Small intestine (tissue), 7 donors: ENCODE data around the gene UVRAG. TPM values are rescaled to one million over a fixed set of nuclear protein-coding genes. Genes with fewer than 3 reads are reported as not detected.
A peak's percentile ranks its signal among the peaks of the same experiment; 100 is the strongest.

ENCODE experiments used
- DNase-seq, 2 donors: peaks; one replicate each; pipeline versions ENCODE4 v3.0.0 to v3.0.0-alpha.2; 2013
- FAIRE-seq: peaks from 2 replicates; lab custom pipeline; 2012; peaks lifted over from hg19 to GRCh38; lab: Jason Lieb, UNC
- H3K27ac ChIP-seq, 3 donors: one replicate each; pipeline ENCODE4 v1.5.1; 2013; ENCODE audit warnings: low read length in 2 of 3, mild to moderate bottlenecking in 2 of 3, control low read depth in 1 of 3, inconsistent platforms in 1 of 3, low read depth in 1 of 3, moderate library complexity in 1 of 3
- H3K27me3 ChIP-seq, 3 donors: one replicate each; pipeline ENCODE4 v1.6.1; 2013; ENCODE audit warnings: low read length in 3 of 3, inconsistent platforms in 1 of 3; ENCODE audit not compliant: control insufficient read depth in 3 of 3, insufficient read depth in 3 of 3
- H3K36me3 ChIP-seq, 3 donors: one replicate each; pipeline ENCODE4 v1.6.1; 2013; ENCODE audit warnings: low read length in 3 of 3, inconsistent platforms in 1 of 3, low read depth in 1 of 3, mild to moderate bottlenecking in 1 of 3, moderate library complexity in 1 of 3; ENCODE audit not compliant: control insufficient read depth in 3 of 3, insufficient read depth in 2 of 3
- H3K4me1 ChIP-seq, 3 donors: one replicate each; pipeline ENCODE4 v1.6.1; 2013; ENCODE audit warnings: low read length in 2 of 3, inconsistent platforms in 1 of 3, low read depth in 1 of 3, mild to moderate bottlenecking in 1 of 3, moderate library complexity in 1 of 3; ENCODE audit not compliant: control insufficient read depth in 3 of 3, insufficient read depth in 2 of 3
- H3K4me3 ChIP-seq, 3 donors: one replicate each; pipeline ENCODE4 v1.5.1; 2013; ENCODE audit warnings: low read length in 3 of 3, control low read depth in 1 of 3, inconsistent platforms in 1 of 3, low read depth in 1 of 3, mild to moderate bottlenecking in 1 of 3, moderate library complexity in 1 of 3
- H3K9me3 ChIP-seq, 2 donors: one replicate each; pipeline ENCODE4 v1.6.1; 2013; ENCODE audit warnings: low read depth in 1 of 2, low read length in 1 of 2; ENCODE audit not compliant: control insufficient read depth in 2 of 2, insufficient read depth in 1 of 2
- WGBS, 3 donors: extraction: QIAGEN DNeasy Blood & Tissue Kit; methylation state at CpG; one replicate each; pipeline ENCODE4 v1.1.7; 2013; 5-methylcytosine and 5-hydroxymethylcytosine counted together
- polyA plus RNA-seq, 4 donors: library from polyadenylated mRNA; stranded (reverse) in 3 of 4; unstranded in 1 of 4; fragments of 200-250 nt in 3 of 4; fragments of 120-200 nt in 1 of 4; gene quantifications; one replicate each; pipeline versions ENCODE4 v1.2.1 to v1.2.3, GENCODE V29; 2013
- donor health status: healthy with polysubstance abuse.
- donor health status: control.
- donor health status: control.
- donor health status: Bipolar disorder and iron deficiency.
- donor health status: healthy.

The UVRAG gene
- polyA plus RNA-seq, 4 donors, result 5.4 to 13.2 (median 7.1) TPM

- no peaks in the 10 kb centered on the region for H3K27me3 ChIP-seq
- no peaks in the 10 kb centered on the region for H3K36me3 ChIP-seq
- 66 to 74% (median 73%) methylated on average over 8 of the region's 8 CpGs for WGBS, 3 donors
- H3K9me3 ChIP-seq, result no peaks in the 10 kb centered on the region
- H3K27ac ChIP-seq, result peak overlapping the region in 2 of 3 donors; percentile 24 to 45
- DNase-seq (peak; percentile 25 to 28), FAIRE-seq (no peak)
- no peak overlapping the region for H3K4me3 ChIP-seq
- H3K4me1 ChIP-seq, result peaks cover 5 to 13% (median 9%) of the 10 kb centered on the region in 3 donors
Observed at GRCh38 chr11:75946531-75947530, 131.8 kb downstream of the UVRAG start.

DNA sequence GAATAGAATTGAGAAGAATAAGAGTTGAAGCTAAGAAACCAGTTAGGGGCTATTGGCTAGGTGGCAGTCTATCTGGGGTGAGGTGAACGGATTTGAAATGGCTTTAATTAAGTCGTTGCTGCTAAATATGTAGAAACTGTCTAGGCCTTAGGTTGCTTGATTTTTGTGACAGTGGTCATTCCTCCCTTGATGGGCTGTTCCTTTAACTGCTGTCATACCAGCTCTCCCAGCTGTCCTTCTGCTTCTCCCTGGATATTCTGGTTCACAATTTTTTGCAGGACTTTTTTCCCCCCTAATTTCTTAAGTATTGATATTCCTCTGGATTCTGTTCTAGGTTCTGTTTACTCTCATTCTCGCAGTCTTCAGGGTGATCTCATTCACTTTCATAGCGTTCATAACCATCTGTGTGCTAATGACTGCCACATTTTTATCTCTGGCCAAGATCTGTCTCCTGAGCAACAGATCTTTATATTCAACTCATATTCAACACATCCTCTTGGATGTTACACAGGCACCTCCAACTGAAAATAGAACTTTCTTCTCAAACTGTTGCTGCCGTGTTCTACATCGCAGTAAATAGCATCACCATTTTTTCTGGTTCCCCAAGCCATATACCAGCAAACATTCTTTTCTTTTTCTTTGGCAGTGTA, 134.1 kb downstream of the UVRAG start:
- Histone ChIP-seq H3K27me3 (no peaks in the 10 kb centered on the region), H3K27ac (no peak overlapping the region), H3K4me3 (no peak overlapping the region), H3K9me3 (no peaks in the 10 kb centered on the region), H3K36me3 (no peaks in the 10 kb centered on the region), H3K4me1 (peaks cover 5 to 13% (median 7%) of the 10 kb centered on the region in 3 donors)
- FAIRE-seq (no peak), DNase-seq (no peak)
- WGBS, 3 donors, result 84 to 88% (median 87%) methylated on average over 6 of the region's 6 CpGs

GRCh38 chr11:75950141-75950540, 135.1 kb downstream of the UVRAG start:
- WGBS, 3 donors, result 97 to 99% (median 97%) methylated on average over 6 of the region's 6 CpGs
- FAIRE-seq, result no peak
- peaks cover 5 to 13% (median 7%) of the 10 kb centered on the region in 3 donors for H3K4me1 ChIP-seq

DNA sequence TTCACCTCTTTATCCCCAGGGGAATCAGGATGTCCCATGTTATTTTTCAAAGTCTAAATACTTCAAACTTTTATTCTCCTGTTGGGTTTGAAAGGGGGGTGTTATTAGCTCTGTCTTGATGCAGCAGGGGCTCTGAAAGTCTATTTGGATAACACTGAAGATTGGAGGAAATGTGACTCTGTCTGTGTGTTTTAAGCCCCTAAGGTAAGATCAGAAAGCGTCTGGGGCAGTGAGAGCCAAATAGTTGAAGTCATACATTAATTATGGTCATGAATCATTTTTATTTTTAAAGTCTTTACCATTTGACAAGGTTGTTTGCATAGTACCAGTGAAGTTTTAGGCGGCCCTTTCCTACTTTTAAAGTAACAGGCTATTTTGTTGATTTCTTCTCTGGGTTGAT, 139.0 kb downstream of the UVRAG start:
- no peak for DNase-seq
- peaks cover 0 to 3% (median 0%) of the 10 kb centered on the region in 3 donors for H3K4me1 ChIP-seq
- no peak overlapping the region for H3K27ac ChIP-seq
- no peaks in the 10 kb centered on the region for H3K9me3 ChIP-seq
- no peak for FAIRE-seq
- H3K36me3 ChIP-seq, result no peaks in the 10 kb centered on the region
- H3K27me3 ChIP-seq, result no peaks in the 10 kb centered on the region
- 75 to 85% (median 82%) methylated on average over 2 of the region's 2 CpGs for WGBS, 3 donors
- no peak overlapping the region for H3K4me3 ChIP-seq

More at GRCh38 chr11:75950141-75950540, 135.1 kb downstream of the UVRAG start:
- no peak overlapping the region for H3K27ac ChIP-seq
- no peak for DNase-seq
- no peak overlapping the region for H3K4me3 ChIP-seq
- H3K27me3 ChIP-seq, result no peaks in the 10 kb centered on the region
- H3K36me3 ChIP-seq, result no peaks in the 10 kb centered on the region
- H3K9me3 ChIP-seq, result no peaks in the 10 kb centered on the region

- DNase-seq, result no peak
- Histone ChIP-seq H3K4me1 (peaks cover 0 to under 1% (median 0%) of the 10 kb centered on the region in 3 donors), H3K27ac (no peak overlapping the region), H3K9me3 (no peaks in the 10 kb centered on the region), H3K4me3 (no peak overlapping the region), H3K27me3 (no peaks in the 10 kb centered on the region), H3K36me3 (no peaks in the 10 kb centered on the region)
- FAIRE-seq, result no peak
- WGBS, 3 donors, result 74 to 90% (median 77%) methylated on average over 5 of the region's 5 CpGs
Observed at GRCh38 chr11:75955443-75955842, 140.4 kb downstream of the UVRAG start.

DNA sequence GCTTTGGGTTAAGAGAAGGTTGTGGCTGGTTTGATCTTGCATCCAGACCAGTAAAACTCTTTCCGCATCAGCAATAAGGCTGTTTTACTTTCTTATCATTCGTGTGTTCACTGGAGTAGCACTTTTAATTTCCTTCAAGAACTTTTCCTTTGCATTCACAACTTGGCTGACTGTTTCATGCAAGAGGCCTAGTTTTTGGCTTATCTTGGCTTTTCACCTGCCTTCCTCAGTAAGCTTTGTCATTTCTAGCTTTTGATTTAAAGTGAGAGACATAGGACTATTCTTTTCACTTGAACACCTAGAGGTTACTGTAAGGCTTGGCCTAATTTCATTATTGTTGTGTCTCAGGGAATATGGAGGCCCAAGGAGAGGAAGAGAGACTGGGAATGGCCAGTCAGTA, 144.5 kb downstream of the UVRAG start:
- H3K9me3 ChIP-seq, result no peaks in the 10 kb centered on the region
- FAIRE-seq (no peak), DNase-seq (no peak)
- 86 to 93% (median 93%) methylated on average over 2 of the region's 2 CpGs for WGBS, 3 donors
- no peaks in the 10 kb centered on the region for H3K36me3 ChIP-seq
- H3K4me1 ChIP-seq, result no peaks in the 10 kb centered on the region
- H3K27me3 ChIP-seq, result no peaks in the 10 kb centered on the region
- no peak overlapping the region for H3K4me3 ChIP-seq
- H3K27ac ChIP-seq, result no peak overlapping the region

- H3K9me3 ChIP-seq, result no peaks in the 10 kb centered on the region
- FAIRE-seq (no peak), DNase-seq (no peak)
- 93 to 98% (median 97%) methylated on average over 2 of the region's 2 CpGs for WGBS, 3 donors
- H3K4me3 ChIP-seq, result no peak overlapping the region
- H3K27me3 ChIP-seq, result no peaks in the 10 kb centered on the region
- H3K27ac ChIP-seq, result no peak overlapping the region
- peaks cover 0 to 3% (median 0%) of the 10 kb centered on the region in 3 donors for H3K36me3 ChIP-seq
- H3K4me1 ChIP-seq, result peaks cover 0 to 3% (median 0%) of the 10 kb centered on the region in 3 donors
Observed at GRCh38 chr11:75964071-75964470, 149.1 kb downstream of the UVRAG start.

GRCh38 chr11:75966537-75967287, 151.7 kb downstream of the UVRAG start:
- Histone ChIP-seq H3K27me3 (no peaks in the 10 kb centered on the region), H3K27ac (no peak overlapping the region), H3K4me3 (no peak overlapping the region), H3K4me1 (peaks cover 0 to 5% (median 0%) of the 10 kb centered on the region in 3 donors), H3K9me3 (no peaks in the 10 kb centered on the region), H3K36me3 (peaks cover 0 to 5% (median 0%) of the 10 kb centered on the region in 3 donors)
- FAIRE-seq (no peak), DNase-seq (no peak)
